ACHN (cell line): ENCODE data around the gene TINAGL1.

Source experiments
- DNase-seq: peaks from one replicate; pipeline ENCODE4 v3.0.0-alpha.2; 2015
- in situ Hi-C: cut with HindIII; loops from 2 replicates; pipeline ENCODE4 v1.10.0; 2017; ENCODE audit warnings: low sequenced_read_pairs, low pct_ligation_motif_present, low pct_unique_long_range_greater_than_20kb

Gene TINAGL1

GRCh38 chr1:31620631-31621497, 44.5 kb downstream of the TINAGL1 start:
- DNase-seq: no peak
- in situ Hi-C loops: no loop called here

- DNase-seq: no peak
- in situ Hi-C loops: no loop called here
Measured at GRCh38 chr1:31621498-31621820, 45.1 kb downstream of the TINAGL1 start.

DNA sequence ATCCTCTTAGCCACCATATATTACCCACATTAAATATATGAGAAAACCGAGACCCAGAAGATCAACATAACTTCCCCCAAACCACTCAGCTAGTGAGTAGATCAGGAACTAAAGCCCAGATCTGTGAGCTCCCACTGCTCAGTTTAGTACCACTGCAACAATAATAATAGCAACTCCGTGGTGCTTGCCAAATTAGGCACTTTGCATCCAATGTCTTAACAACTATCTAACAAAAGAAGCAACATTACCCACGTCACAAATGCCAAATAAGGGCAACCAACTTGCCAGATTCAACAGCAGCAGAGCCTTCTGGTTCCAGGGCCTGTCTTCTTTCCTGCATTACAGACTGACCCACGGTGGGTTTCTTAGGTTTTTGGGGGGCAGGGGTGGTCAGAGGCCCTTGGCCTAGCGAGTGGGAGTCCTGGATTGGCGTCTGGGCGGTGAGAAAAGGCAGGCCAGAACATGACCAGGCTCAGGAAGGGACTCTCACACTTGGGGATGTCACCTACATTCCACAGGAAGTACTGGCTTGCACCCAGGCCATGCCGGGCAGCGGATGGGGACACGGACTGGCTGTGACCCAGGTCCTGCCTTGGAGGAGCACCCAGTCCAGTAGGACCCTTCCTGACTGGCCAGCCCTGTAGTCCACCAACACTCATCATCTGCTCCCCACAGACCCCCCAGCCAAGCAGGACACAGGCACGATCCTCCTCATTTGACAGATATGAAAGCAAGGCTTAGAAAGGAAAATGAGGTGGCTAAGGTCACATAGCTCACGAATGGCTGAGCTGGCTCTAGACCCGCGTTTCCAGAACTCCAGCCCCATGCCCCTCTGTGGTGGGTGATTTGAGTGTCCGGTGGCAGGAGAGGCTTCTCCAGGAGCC, 45.8 kb downstream of the TINAGL1 start:
- in situ Hi-C loops: no loop called here

GRCh38 chr1:31623365-31623764, 47.0 kb downstream of the TINAGL1 start:
- DNase-seq: no peak

More for the DNA sequence above, 45.8 kb downstream of the TINAGL1 start:
- DNase-seq: no peak

DNA sequence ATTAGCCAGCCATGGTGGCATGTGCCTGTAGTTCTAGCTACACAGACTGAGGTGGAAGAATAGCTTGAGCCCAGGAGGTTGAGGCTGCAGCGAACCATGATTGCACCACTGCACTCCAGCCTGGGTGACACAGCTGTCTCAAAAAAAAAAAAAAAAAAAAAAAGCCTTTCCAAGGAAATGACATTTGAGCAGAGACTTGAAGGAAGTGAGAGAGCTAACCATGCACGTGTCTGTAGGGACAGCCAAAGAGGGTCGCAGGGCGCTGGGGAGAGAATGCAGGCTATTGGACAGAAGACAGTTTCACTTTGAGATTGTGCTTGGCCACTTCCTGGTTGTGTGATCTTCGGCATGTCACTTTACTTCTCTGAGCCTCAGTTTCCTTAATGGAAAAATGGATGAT, 48.0 kb downstream of the TINAGL1 start:
- in situ Hi-C loops: no loop called here
- DNase-seq: no peak

More at GRCh38 chr1:31623365-31623764, 47.0 kb downstream of the TINAGL1 start:
- in situ Hi-C loops: no loop called here

GRCh38 chr1:31624731-31625514, 48.6 kb downstream of the TINAGL1 start:
- no peak for DNase-seq
- in situ Hi-C loops: no loop called here

- in situ Hi-C loops: no loop called here
- DNase-seq: peak; percentile 19
Measured at GRCh38 chr1:31625561-31626222, 49.4 kb downstream of the TINAGL1 start.

GRCh38 chr1:31626223-31627207, 50.2 kb downstream of the TINAGL1 start:
- DNase-seq: no peak

GRCh38 chr1:31627301-31627929, 51.1 kb downstream of the TINAGL1 start:
- in situ Hi-C loops: no loop called here
- DNase-seq: no peak

More at GRCh38 chr1:31626223-31627207, 50.2 kb downstream of the TINAGL1 start:
- in situ Hi-C loops: no loop called here

DNA sequence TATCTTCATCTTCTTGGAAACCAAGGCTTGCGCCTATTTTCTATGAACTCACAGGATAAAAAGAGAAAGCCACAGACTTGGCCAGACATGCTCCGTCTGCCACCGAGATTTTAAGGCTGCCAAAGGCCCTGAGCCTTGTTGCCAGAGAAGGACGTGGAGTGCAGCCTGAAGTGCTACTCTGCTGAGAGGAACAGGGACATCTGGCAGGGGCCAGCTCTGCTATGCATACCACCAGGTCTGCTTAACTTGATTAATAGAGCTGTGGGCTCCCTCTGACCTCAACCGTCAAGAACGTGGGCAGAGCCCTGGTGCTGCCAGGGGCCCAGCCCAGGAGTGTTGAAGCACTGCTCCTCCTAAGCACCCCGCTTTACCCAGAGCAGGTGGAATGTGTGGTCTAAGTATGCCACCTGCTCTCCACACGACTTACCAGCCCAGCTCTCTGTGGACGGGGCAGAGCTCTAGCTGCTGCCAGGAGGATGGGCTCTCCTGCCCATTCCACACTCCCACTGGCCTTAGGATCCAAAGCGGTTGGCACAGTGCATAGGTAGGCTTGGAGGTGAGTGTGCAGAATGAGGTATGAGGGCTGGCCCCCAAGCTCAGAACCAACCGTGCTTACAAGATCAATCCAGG, 51.7 kb downstream of the TINAGL1 start:
- DNase-seq: no peak
- in situ Hi-C loops: no loop called here

DNA sequence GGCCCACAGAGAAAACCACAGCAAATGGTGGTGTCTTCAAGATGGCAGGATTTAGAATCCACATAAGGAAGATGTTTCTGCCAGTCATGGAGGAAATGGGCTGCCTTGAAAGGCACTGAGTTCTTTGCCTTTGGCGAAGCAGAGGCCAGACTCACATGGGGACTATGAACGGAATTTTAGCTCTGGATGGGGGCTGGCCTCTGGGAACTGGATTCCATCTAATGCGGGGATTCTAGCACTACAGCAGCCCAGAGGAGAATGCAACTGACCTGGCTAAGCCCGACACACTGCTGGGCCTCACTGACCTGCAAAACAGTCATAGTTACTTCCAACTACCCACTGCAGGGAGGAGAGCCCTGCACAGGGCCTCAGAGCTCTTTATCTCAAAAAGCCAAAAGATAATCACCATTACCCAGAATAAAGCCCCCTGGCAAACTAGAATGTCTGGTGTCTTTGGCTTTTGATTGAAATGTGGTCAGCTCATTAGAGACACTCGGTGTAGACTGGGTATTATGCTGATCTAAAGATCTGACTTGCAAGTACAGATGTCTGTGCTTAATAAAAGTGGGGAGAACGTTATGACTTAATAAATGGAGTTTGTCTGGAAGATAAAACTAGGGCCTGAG, 52.7 kb downstream of the TINAGL1 start:
- no peak for DNase-seq
- in situ Hi-C loops: no loop called here

- no peak for DNase-seq
- in situ Hi-C loops: no loop called here
Measured at GRCh38 chr1:31632649-31633048, 56.3 kb downstream of the TINAGL1 start.

GRCh38 chr1:31633117-31633516, 56.8 kb downstream of the TINAGL1 start:
- in situ Hi-C loops: no loop called here
- peak; percentile 31 for DNase-seq
